ENCODE data around the gene RPTOR. TPM values are rescaled to one million over a fixed set of nuclear protein-coding genes. Genes with fewer than 3 reads are reported as not detected.

The RPTOR gene
- polyA plus RNA-seq, 1 of the 3 experiments (the other 2 are of a cell fraction) = 14.9 TPM

DNA sequence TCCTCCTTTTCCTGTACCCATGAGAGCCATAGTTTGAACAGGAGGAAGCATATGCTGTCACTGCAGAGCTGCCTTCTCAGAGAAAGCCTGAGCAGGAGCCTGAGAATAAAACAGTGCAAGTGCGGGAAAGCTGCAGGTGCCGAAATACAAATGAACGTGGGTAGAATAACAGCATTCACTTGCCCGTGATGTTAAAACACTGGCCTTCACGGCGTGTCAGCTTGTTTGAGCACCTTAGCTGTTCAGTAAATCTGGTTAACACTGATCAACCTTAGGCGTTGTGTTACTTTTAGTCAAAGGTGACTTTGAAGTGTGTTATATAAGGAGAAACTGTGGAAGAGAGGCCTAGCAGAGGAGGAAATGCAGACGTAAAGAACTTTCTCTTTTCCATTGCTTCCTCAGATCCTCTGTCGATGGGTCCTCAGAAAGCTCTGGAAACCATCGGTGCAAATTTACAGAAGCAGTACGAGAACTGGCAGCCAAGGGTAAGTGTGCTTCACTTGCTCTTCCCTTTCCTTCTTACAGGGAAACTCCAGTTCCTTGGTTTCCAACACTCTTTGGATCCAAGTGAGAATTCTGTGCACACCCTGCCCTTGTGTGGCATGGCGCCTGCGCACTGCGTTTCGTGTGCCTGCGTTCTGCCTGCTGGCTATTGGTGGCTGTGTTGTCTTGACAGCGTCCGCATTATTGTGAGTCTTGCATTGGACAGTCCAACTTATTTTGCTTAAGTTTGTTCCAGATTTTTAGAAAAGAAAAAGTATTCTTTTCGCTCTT, 98.9 kb downstream of the RPTOR start:
- Histone ChIP-seq H3K9ac (no peak overlapping the region), H3K36me3 (replicated peaks in 1 of 2; ENCODE audit: control insufficient read depth in 1 of 2, insufficient read depth in 2 of 2, low read length in 1 of 2) (peaks cover 3 to 7% of the 10 kb centered on the region in 2 experiments), H3K9me2 (no peaks in the 10 kb centered on the region), H3K27ac (ENCODE audit: low read depth in 2 of 2, low read length in 1 of 2) (no peak overlapping the region), H3K79me2 (ENCODE audit: insufficient read depth) (peaks cover 53% of the 10 kb centered on the region), H4K20me1 (ENCODE audit: insufficient read depth) (peaks cover 17% of the 10 kb centered on the region; the same call in 1 of the 2 replicates), H3K4me2 (no peak overlapping the region), H2AFZ (ENCODE audit: low read depth) (no peak overlapping the region), H3K27me3 (ENCODE audit: insufficient read depth) (no peaks in the 10 kb centered on the region), H3K4me3 (ENCODE audit: low read depth in 2 of 2, low read length in 1 of 2) (no peak overlapping the region), H3F3A (replicated peaks; ENCODE audit: insufficient read depth) (no peaks in the 10 kb centered on the region), H3K4me1 (ENCODE audit: control insufficient read depth in 1 of 2, insufficient read depth in 2 of 2, low read depth in 1 of 2, low read length in 1 of 2) (peaks cover 0 to 30% of the 10 kb centered on the region in 2 experiments; a peak in 2 of 4 replicates), H3K9me3 (no peaks in the 10 kb centered on the region)
- 95% methylated on average over 19 of the region's 19 CpGs for WGBS (ENCODE audit: low lambda C conversion rate)
- POLR2A ChIA-PET = no interaction called here
- CTCF ChIA-PET = interaction anchor here (1.1 to 1.7 kb wide), 2 partner anchors 12 to 68 kb away, joined by 3 to 5 read pairs; no protein-coding TSS in a partner anchor
- TF ChIP-seq GATA2 (CRISPR knock-in tag; IDR thresholded peaks at IDR 0.05) (no peak), EP300 (IDR thresholded peaks at IDR 0.05; ENCODE audit: borderline replicate concordance in 1 of 2, low read depth in 1 of 2, low read length in 1 of 2) (no peak), RCOR1 (IDR thresholded peaks at IDR 0.05; ENCODE audit: low read length) (no peak), CHD2 (IDR thresholded peaks at IDR 0.05; ENCODE audit: low read length, partially characterized antibody) (no peak), SMC3 (IDR thresholded peaks at IDR 0.05; ENCODE audit: low read depth, low read length) (no peak), FOSL2 (IDR thresholded peaks at IDR 0.05; ENCODE audit: borderline replicate concordance, low read depth) (no peak)
- TF ChIP-seq, protein P1, sequence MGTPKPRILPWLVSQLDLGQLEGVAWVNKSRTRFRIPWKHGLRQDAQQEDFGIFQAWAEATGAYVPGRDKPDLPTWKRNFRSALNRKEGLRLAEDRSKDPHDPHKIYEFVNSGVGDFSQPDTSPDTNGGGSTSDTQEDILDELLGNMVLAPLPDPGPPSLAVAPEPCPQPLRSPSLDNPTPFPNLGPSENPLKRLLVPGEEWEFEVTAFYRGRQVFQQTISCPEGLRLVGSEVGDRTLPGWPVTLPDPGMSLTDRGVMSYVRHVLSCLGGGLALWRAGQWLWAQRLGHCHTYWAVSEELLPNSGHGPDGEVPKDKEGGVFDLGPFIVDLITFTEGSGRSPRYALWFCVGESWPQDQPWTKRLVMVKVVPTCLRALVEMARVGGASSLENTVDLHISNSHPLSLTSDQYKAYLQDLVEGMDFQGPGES (IDR thresholded peaks at IDR 0.05; ENCODE audit: low read depth, low read length) = no peak
- TF ChIP-seq, protein P2, sequence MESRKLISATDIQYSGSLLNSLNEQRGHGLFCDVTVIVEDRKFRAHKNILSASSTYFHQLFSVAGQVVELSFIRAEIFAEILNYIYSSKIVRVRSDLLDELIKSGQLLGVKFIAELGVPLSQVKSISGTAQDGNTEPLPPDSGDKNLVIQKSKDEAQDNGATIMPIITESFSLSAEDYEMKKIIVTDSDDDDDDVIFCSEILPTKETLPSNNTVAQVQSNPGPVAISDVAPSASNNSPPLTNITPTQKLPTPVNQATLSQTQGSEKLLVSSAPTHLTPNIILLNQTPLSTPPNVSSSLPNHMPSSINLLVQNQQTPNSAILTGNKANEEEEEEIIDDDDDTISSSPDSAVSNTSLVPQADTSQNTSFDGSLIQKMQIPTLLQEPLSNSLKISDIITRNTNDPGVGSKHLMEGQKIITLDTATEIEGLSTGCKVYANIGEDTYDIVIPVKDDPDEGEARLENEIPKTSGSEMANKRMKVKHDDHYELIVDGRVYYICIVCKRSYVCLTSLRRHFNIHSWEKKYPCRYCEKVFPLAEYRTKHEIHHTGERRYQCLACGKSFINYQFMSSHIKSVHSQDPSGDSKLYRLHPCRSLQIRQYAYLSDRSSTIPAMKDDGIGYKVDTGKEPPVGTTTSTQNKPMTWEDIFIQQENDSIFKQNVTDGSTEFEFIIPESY (IDR thresholded peaks at IDR 0.05; ENCODE audit: borderline replicate concordance, low read depth) = no peak
- TF ChIP-seq, protein P3, sequence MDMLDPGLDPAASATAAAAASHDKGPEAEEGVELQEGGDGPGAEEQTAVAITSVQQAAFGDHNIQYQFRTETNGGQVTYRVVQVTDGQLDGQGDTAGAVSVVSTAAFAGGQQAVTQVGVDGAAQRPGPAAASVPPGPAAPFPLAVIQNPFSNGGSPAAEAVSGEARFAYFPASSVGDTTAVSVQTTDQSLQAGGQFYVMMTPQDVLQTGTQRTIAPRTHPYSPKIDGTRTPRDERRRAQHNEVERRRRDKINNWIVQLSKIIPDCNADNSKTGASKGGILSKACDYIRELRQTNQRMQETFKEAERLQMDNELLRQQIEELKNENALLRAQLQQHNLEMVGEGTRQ (IDR thresholded peaks at IDR 0.05; ENCODE audit: borderline replicate concordance, low read depth, low read length) = no peak
- no peak for DNase-seq

DNA sequence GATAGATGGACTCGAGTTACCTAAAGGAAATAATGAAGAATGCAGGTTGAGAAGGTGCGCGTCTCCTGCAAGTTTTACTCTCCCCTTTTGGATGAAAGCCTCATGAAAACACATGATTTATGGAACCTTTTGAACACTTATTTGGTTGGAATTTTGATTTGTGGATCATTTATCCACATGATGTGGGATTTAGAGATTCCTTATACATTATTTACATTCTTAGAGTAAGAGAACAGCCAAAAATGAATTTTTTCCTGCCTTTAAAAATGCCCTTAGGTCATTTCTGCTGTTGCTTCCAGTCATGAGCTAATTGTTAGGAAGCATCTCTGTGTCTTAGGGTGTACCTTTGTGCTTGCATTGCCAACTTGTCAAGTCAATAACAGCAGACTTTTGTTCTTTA, 99.9 kb downstream of the RPTOR start:
- Histone ChIP-seq H3F3A (replicated peaks; ENCODE audit: insufficient read depth) (no peaks in the 10 kb centered on the region), H3K36me3 (replicated peaks in 1 of 2; ENCODE audit: control insufficient read depth in 1 of 2, insufficient read depth in 2 of 2, low read length in 1 of 2) (peaks cover 3 to 7% of the 10 kb centered on the region in 2 experiments), H3K4me2 (no peak overlapping the region), H3K27me3 (ENCODE audit: insufficient read depth) (no peaks in the 10 kb centered on the region), H3K4me3 (ENCODE audit: low read depth in 2 of 2, low read length in 1 of 2) (no peak overlapping the region), H3K4me1 (ENCODE audit: control insufficient read depth in 1 of 2, insufficient read depth in 2 of 2, low read depth in 1 of 2, low read length in 1 of 2) (peaks cover 4 to 27% of the 10 kb centered on the region in 2 experiments; a peak in 3 of 4 replicates), H3K9me3 (no peaks in the 10 kb centered on the region), H4K20me1 (ENCODE audit: insufficient read depth) (peaks cover 18% of the 10 kb centered on the region; the same call in 1 of the 2 replicates), H3K79me2 (ENCODE audit: insufficient read depth) (peaks cover 52% of the 10 kb centered on the region), H3K27ac (ENCODE audit: low read depth in 2 of 2, low read length in 1 of 2) (0 out of 4 replicates have a peak overlapping the region, but pooled peaks of 1 of the 2 experiments have one; percentile 8), H2AFZ (ENCODE audit: low read depth) (no peak overlapping the region), H3K9ac (no peak overlapping the region), H3K9me2 (no peaks in the 10 kb centered on the region)
- ChIA-PET CTCF (interaction anchor here (1.1 to 1.7 kb wide), 3 partner anchors 13 to 69 kb away, joined by 3 to 5 read pairs (median 3); no protein-coding TSS in a partner anchor), POLR2A (no interaction called here)
- DNase-seq = no peak
- WGBS (ENCODE audit: low lambda C conversion rate) = 93% methylated on average over 3 of the region's 3 CpGs
- TF ChIP-seq RXRA (IDR thresholded peaks at IDR 0.05; ENCODE audit: borderline replicate concordance, low read depth) = no peak
- TF ChIP-seq, protein P3 (IDR thresholded peaks at IDR 0.05; ENCODE audit: borderline replicate concordance, low read depth, low read length) = no peak
- no peak for TF ChIP-seq FOXJ3 (CRISPR knock-in tag; IDR thresholded peaks at IDR 0.05)
- TF ChIP-seq NFIC (IDR thresholded peaks at IDR 0.05; ENCODE audit: borderline replicate concordance) = no peak
- TF ChIP-seq JUND (IDR thresholded peaks at IDR 0.05) = no peak
- TF ChIP-seq RFX5 (IDR thresholded peaks at IDR 0.05; ENCODE audit: low read length) = no peak
- no peak for TF ChIP-seq TAF1 (IDR thresholded peaks at IDR 0.05; ENCODE audit: borderline replicate concordance, low read depth, low read length)
- no peak for TF ChIP-seq GABPA (IDR thresholded peaks at IDR 0.05; ENCODE audit: low read depth)
